GM19328 (cell line): ENCODE measurements around the gene MFF.
"Not testable (repeated sequence)": the region's sequence is repeated elsewhere in the genome, so short reads cannot be mapped to it uniquely, and the experiment has no call there.

Experiments
- ATAC-seq: cut with Tn5 transposase; IDR thresholded peaks from one replicate; pipeline ENCODE4 v1.9.1; 2021; ENCODE audit warnings: mild to moderate bottlenecking, moderate library complexity; ENCODE audit not compliant: unreplicated experiment

The MFF gene

DNA sequence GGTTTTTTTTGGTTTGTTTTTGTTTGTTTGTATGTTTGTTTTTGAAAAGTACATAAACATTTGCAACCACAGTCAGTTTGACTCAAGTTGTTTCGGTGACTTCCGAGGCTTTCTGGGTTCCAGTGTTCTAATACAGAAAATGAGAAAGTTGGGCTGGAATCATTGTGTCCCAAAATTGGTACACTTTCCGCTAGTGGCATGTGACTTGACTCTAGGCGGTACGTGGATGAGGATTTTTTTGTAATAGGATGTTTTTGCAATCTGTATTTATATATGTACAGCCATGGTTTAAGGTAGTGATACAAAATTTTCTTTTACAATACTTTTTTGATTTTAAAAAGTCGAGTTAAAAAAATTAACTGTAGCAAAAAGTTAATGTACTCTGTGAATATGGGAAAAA lies 1.7 kb downstream of the MFF start:
- no peak for ATAC-seq

DNA sequence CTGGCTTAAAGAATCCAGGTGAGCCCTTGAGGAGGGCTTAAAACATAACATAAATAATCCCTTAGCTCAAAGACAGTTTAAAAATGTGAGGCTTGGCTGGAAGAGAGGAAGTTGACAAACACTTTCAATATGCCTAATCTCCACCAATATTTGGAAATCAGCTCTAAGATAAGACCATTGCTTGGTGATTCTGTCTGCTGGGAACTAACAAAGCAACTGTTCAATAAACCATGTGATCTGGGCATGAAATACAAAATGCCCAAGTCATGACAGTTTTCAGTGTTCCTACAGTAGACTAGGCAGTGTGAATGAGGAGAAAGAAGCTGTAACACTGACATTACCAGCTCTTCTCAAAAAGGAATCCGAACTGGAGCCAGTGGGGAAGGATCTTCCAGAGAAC lies 10.7 kb downstream of the MFF start:
- no peak for ATAC-seq

DNA sequence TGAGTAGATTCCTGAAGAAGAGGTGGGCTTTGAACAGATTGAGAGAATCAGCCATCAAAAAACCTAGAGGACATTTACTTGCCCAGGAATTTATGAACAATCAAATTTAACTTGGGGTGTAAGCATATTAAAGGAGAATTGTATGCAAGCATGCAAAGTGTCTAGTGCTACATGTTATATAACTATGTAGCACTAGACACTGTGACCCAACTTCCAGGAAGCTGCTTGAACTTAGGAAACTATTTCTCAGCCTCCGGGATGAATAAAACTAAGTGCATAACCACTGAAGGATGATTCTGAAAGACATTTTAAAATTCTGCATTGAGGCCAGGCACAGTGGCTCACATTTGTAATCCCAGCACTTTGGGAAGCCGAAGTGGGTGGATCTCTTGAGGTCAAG lies 12.4 kb downstream of the MFF start:
- no peak for ATAC-seq

DNA sequence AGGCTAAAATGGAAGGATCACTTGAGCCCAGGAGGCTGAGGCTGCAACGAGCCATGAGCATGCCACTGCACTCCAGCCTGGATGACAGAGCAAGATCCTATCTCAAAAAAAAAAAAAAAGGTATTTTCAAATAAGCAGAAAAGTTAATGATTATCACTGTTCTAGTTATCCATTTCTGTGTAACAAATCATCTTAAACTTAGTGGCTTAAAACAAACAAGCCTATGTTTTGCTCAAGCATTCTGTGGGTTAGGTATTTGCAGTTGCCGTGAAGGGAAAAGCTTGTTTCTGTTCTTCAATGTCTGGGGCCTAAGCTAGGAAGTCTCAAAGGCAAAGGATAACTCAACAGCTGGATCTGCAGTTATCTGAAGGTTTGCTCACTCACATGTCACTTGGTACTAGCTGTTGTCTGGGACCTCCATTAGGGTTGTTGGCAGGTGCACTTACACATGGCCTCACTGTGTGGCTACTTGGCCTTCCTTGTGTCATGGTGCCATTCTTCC lies 14.1 kb downstream of the MFF start:
- no peak for ATAC-seq

DNA sequence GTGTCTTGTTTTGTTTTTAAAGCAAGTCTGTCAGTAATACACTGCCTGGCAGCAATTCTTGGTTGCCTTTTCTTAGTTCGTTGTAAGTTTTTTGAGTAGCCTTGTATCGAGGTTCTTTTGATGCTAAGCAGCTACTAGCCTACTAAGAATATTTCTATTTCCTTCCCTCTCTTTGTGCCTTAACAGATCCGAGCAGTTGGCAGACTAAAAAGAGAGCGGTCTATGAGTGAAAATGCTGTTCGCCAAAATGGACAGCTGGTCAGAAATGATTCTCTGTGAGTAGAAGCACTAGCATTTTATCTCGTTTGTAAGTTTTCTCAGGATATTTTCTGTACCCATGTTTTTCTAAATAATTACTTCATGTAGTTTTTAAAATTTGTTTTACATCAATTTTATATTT lies 15.1 kb downstream of the MFF start:
- ATAC-seq: no peak

DNA sequence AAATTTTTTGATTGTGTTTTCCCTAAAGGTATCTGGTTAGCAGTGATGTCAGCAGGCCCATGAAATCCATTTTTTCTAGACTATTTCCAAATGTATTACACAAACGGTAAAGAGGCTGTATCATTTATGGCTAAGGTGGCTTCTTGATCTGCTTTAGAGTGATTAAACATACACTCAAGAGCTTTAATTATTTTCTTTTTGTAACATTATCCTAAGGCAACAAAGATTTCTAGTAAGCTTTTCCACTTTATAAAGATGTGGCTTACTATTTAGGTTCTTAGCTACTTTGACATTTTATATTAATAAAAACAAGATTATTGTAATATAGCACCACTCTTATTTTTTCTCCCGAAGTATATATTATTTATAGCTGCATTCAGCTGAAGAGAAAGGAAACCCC lies 16.5 kb downstream of the MFF start:
- no peak for ATAC-seq

DNA sequence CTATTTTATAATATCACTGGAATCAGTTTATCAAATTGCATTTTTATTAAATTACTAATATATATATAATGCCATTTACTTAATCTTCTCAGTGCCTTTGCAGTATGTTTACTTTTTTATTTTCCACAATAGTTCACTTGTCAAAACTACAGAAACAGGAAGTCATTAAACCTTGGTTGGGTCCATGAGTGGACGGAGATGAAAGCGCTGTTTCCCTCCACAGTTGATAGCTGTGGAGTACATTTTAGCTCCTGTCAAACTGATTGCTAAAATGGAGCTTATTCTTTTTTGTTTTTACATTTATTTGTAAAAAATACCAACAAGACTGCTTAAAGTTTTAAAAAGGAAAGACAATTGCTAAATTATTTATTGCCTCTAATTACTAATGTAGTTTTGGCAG lies 19.2 kb downstream of the MFF start:
- no peak for ATAC-seq

DNA sequence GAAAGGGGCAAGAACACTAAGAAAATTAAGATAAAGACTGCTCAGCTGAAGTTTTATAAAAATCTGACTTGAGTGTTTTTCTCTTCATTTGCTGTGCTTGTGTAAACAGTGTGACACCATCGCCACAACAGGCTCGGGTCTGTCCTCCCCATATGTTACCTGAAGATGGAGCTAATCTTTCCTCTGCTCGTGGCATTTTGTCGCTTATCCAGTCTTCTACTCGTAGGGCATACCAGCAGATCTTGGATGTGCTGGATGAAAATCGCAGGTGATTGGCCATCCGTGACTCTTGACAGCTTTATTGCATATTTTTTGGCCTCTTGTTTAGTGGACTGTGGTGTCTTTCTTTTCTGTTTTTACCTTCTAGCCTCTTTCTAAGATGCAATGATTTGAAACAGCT lies 22.1 kb downstream of the MFF start:
- no peak for ATAC-seq

DNA sequence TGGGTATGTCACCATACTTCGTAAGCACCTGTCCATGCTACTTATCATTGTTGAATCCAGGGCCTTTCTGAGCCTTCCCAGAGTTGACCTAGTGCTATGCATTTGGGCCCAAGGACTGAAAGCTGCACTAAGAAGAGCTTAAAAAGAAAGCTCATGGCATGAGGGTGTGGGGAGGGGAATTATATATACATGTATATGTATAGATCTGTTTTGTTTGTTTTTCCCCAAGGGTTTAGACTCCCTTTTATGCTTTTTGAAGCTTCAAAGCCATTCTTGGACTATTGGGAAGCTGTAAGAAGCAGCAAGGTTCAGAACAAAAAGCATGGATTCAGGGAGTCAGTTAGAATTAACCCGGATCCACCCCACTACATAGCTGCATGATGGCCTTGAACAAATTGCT lies 23.3 kb downstream of the MFF start:
- no peak for ATAC-seq

DNA sequence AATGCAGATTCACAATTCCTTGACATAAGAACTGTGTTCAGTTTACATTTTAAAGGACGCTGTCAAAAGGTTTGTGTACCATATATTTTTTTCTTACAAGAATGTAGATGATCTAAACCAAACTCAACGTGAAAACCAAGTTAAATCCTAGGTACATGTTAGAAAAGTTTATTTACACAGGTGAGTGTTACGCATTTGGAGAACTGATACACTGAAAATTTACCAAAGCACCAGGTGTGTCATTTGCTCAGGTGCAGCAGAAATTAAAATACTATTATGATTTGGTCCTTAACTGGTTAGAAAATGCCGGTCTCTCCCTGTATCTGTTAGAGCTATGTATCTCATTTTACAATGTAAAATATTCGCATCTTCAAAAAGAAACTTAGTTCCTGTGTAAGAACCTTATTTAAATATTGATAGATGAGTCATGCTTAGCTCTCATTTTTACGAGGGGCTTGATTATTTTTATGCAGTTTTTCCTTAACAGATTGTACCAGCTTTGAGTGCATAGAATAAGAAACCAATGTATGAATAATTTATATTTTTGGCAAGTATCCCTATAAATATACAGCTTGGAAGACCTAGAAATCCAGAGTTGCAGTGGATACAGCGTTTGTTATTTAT lies 25.1 kb downstream of the MFF start:
- ATAC-seq: no peak

DNA sequence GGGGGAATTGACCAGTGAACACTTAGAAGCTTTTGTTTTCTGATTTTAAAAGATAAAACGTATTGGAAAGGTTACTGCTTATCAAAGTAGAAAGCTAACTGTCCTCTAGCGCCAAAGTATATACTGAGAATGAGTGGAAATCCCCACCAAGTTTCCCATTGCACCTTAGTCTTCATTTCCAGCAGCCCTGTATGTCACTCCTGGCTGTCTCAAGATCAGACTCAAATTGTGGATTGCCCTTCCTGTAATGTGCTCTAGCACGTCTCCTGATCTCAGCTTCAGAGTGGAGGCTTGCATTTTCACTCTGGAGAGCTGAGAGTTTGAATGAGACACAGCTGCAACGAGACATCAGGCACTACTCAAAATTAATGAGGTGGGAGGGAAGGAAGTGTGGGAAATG lies 26.6 kb downstream of the MFF start:
- ATAC-seq: peak; percentile 72

DNA sequence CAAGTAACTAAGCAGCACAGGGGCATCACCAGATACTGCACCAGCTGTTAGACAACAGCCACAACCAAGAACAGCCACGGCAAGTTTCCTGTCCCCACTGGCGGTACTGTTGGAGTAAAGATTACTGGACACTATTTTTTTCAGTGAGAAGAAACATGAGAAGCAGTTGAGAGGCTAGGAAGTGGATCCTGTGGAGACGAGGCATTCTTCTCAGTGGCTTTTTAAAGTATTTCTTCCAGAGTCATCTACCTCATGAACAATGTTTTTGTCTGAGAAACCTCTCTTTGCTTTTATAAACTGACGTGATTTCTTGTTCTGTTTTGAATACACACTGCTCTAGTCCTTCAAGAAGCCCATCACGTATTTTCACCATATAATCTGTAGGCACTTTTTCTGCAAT lies 35.3 kb downstream of the MFF start:
- no peak for ATAC-seq

DNA sequence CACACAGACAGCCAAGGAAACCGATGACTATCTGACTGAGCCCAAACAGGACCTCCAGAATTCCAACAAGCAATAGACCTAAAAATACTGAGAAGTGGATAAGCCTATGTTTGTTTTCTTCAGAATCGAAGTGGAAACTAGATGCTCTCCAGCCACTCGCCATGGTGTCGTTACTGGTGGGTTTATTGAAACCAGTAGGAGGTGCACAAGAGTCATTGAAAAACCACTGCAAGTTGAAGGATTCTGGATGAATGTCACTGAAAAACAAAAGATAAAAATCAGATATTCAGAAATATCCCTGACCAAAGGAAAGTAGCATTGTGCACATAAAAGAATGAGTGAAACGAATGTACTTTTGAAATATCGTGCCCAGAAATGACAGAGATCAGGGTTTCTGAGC lies 38.7 kb downstream of the MFF start:
- no peak for ATAC-seq

DNA sequence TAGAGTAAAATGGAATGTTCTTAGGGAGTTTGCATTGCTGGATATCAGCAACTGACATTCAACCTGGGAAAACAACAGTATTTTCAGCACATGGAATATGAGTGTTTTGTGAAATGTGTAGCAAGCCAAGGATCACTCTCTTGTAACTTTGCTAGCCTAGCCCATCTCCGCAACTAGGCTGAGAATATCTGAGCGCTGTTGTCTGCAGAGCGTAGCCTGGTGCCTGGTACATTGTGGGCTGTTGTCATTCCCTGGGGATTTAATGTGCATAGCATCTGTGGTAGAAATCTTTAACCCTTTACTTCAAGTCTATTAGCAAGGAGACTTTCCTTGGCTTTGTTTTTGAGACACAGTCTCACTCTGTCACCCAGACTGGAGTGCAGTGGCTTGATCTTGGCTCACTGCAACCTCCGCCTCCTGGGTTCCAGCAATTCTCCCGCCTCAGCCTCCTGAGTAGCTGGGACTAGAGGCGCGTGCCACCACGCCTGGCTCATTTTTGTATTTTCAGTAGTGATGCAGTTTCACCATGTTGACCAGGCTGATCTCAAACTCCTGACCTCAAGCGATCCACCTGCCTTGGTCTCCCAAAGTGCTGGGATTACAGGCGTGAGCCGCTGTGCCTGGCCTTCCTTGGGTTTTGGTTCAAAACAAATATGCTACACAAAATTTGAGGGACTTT lies 39.7 kb downstream of the MFF start:
- ATAC-seq: not testable (repeated sequence)

DNA sequence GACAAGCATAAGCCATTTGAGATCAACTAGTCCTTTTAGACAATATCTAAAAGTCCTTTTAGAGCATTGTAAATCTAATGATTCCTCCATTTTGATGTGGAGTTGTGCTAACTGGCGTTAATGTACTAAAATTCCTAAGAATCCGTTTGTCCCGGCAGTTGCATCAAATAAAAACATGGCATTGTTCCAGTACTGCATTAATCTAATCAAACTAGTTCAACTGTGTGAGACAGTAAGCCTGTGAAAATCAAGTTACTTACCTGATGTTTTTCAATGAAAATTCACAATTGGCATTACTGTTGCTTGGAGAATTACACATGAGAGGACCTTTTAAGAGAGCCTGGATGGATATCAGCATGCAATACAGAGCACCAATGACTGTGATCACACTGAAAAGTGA lies 40.8 kb downstream of the MFF start:
- ATAC-seq: no peak

DNA sequence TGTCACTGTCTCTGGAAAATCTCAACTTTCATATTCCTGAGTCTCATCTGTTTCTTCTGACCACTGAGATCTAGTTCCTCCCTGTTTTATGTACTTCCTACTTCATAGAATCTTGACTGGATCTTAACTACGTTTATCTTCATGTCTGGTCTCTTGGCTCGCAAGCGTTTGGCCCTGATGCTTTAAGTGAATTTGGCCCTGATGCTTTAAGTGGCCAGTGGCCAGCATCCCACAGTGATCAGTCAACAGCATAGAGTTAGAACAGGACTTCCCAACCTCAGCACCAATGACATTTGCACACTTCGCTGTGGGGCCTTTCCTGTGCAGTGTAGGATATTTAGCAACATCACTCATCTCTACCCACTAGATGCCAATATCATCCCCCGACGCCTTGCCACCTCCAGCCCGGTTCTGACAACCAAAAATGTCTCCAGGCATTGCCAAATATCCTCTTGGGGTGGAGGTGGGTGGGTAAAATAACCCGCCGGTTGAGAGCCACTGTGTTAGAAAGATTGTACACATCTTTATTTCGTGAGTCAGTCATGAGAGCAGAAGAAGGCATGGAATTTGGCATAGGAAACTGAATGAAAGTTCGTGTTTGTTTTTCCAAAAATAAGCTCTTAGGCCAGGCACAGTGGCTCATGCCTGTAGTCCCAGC lies 41.8 kb downstream of the MFF start:
- ATAC-seq: no peak

DNA sequence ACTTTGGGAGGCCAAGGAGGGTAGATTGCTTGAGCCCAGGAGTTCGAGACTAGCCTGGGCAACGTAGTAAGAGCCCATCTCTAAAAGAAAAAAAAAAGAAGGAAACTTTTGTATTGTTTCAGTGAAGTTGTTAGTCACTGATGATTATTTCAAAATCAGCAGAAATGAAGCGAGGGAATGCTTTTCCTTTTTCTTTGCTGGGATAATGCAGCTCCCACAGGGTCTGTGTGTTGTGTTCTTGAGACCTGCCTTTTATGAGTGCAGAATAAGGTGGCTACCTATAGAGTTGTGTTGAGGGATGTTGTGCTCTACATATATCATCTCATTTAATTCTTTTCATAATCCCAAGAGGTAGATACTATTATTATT lies 42.4 kb downstream of the MFF start:
- no peak for ATAC-seq

DNA sequence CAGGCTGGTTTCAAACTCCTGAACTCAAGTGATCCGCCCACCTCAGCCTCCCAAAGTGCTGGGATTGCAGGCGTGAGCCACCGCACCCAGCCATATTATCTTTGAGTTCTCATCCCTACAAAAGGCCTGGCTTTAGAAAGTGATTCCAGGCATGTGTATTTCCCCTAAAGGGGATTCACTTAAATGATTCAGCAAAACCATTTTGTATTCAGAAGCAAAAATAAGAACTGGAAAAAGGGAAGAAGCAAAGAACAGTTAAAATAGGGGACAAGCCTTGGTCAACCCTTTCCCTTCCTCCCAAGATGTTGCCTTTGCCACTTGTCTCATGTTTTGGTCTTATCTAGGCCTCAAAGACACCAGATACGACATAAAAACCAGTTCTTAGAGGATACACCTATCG lies 43.5 kb downstream of the MFF start:
- ATAC-seq: no peak

DNA sequence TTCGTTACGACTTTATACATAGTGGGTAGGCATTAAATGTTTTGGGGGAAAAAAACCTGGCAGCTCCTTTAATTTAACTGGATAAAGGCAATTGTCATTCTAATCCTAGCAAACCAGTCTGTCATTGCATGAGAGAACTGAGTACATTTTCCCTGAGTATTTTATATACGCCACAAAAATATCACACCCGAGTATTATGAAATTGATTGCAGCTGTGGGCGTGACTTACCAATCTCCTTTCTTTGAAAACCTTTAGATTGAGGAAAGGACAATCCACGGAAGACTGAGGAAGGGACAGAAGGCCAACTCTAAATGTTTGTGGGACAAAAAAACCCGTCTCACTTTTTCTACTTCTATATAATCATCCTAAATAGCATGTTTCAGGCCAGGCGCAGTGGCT lies 45.0 kb downstream of the MFF start:
- ATAC-seq: no peak

DNA sequence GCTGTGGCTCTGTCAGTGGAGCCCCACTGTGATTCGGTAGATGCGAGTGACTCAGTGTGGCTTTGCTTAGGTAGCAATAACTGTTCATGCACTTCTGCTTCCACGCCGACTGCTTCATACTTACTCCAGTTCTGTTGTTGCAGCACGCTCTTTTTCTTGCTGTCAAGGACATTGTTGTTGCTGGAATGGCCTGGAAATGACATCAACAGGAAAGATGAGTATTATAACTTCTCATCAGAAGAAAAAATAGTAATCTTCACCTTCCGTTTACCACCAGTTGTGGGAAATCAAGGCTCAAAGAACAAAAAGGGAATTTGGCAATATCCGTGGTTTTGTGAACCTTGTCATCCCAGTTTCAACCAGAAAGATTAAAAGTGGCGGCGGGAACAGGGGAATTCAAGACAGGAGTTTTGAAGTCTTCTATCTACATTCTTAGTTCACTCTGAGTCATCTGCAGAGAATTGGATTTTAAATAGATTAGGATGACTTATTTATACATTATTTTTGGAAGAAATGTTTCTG lies 45.8 kb downstream of the MFF start:
- no peak for ATAC-seq

DNA sequence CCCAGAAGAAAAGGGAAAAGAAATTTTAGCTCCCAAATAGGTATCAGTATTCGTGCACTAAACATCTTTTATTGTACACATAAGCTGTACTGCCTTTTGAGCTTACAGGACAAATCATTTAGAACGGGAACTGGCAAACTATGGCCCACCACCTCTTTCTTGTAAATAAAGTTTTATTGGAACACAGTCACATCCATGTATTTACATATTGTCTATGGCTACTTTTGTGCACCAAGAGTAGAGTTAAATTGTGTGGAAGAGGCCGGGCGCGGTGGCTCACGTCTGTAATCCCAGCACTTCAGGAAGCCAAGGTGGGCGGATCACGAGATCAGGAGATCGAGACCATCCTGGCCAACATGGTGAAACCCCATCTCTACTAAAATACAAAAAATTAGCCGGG lies 48.3 kb downstream of the MFF start:
- no peak for ATAC-seq

DNA sequence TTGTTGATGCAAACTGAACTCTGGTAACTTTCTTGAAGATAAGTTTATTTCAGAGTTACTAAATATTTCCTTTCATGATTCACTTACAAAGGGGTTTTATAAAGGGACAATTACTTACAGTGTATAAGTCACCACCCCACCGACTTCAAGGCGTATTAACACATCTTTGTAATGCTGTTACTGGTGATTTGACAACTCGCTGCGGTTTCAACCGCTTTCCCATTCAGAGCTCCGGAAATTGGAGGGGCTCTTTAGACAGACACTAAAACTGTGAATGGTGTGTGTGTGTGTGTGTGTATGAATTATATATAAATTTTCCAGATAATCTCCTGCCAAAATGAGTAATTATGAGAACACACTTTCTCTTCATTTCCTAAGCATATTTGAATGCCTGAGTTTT lies 49.1 kb downstream of the MFF start:
- ATAC-seq: no peak
